Measurements from ENCODE around the gene ZNF534. TPM values are rescaled to one million over a fixed set of nuclear protein-coding genes. Genes with fewer than 3 reads are reported as not detected.
"Not testable (repeated sequence)": the region's sequence is repeated elsewhere in the genome, so short reads cannot be mapped to it uniquely, and the experiment has no call there.

Gene ZNF534
- total and polyA plus RNA-seq, 2 experiments from 2014 or later = 0.57 TPM; not detected in 1

DNA sequence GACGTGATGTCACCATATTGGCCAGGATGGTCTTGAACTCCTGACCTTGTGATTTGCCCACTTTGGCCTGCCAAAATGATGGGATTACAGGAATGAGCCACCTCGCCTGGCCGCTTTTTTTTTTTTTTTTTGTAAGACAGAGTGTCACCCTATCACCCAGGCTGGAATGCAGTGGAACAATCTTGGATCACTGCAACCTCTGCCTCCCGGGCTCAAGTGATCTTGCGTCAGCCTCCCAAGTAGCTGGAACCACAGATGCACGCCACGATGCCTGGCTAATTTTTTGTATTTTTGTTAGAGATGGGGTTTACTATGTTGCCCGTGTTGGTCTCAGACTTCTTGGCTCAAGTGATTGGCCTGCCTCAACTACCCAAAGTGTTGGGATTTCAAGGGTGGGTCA, 69.6 kb downstream of the ZNF534 start:
- WGBS (ENCODE audit: low lambda C conversion rate, missing lambda C conversion rate) = 95% methylated on average over 8 of the region's 8 CpGs
- no peaks in the 10 kb centered on the region for H3K9me3 ChIP-seq (ENCODE audit: low read depth)

DNA sequence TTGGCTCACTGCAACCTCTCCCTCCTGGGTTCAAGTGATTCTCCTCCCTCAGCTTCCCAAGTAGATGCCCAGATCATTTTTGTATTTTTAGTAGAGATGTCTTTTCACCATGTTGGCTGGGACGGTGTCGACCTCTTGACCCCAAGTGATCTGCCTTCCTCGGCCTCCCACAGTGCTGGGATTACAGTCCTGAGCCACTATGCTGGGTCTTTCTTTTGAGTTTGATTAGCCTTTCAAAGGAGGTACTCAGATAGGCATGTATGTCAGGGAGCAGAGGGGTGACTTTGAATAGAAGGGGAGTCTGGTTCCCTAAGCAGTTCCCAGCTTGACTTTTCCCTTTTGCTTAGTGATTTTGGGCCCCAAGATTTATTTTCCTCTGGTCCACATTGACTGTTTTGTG, 71.5 kb downstream of the ZNF534 start:
- not testable (repeated sequence) for DNase-seq (ENCODE audit: low spot score); H3K9me3 ChIP-seq (ENCODE audit: low read depth); H4K20me1 ChIP-seq (ENCODE audit: insufficient read depth, poor library complexity, severe bottlenecking); H3K4me3 ChIP-seq; H3K79me2 ChIP-seq; H3K36me3 ChIP-seq (replicated peaks; ENCODE audit: insufficient read depth, low read depth); H3K27ac ChIP-seq; H3K4me2 ChIP-seq; H3K9me2 ChIP-seq (replicated peaks; ENCODE audit: insufficient read depth); H3K27me3 ChIP-seq; H2AFZ ChIP-seq; H3K4me1 ChIP-seq (ENCODE audit: insufficient read depth)
- 26% methylated on average over 3 of the region's 3 CpGs for WGBS (ENCODE audit: low lambda C conversion rate, missing lambda C conversion rate)

More for the DNA sequence above, 69.6 kb downstream of the ZNF534 start:
- Histone ChIP-seq H3K4me2 (no peak overlapping the region), H4K20me1 (ENCODE audit: insufficient read depth, poor library complexity, severe bottlenecking) (no peaks in the 10 kb centered on the region), H3K9me2 (replicated peaks; ENCODE audit: insufficient read depth) (no peaks in the 10 kb centered on the region), H2AFZ (no peak overlapping the region), H3K79me2 (no peaks in the 10 kb centered on the region), H3K4me1 (ENCODE audit: insufficient read depth) (no peaks in the 10 kb centered on the region), H3K4me3 (no peak overlapping the region), H3K27ac (no peak overlapping the region), H3K27me3 (no peaks in the 10 kb centered on the region), H3K36me3 (replicated peaks; ENCODE audit: insufficient read depth, low read depth) (no peaks in the 10 kb centered on the region)
- TF ChIP-seq EZH2 (IDR thresholded peaks at IDR 0.05; ENCODE audit: borderline replicate concordance) (no peak), EZH2phosphoT487 (IDR thresholded peaks at IDR 0.05; ENCODE audit: low read depth, severe bottlenecking, unreplicated experiment) (no peak)
- TF ChIP-seq, protein P1, sequence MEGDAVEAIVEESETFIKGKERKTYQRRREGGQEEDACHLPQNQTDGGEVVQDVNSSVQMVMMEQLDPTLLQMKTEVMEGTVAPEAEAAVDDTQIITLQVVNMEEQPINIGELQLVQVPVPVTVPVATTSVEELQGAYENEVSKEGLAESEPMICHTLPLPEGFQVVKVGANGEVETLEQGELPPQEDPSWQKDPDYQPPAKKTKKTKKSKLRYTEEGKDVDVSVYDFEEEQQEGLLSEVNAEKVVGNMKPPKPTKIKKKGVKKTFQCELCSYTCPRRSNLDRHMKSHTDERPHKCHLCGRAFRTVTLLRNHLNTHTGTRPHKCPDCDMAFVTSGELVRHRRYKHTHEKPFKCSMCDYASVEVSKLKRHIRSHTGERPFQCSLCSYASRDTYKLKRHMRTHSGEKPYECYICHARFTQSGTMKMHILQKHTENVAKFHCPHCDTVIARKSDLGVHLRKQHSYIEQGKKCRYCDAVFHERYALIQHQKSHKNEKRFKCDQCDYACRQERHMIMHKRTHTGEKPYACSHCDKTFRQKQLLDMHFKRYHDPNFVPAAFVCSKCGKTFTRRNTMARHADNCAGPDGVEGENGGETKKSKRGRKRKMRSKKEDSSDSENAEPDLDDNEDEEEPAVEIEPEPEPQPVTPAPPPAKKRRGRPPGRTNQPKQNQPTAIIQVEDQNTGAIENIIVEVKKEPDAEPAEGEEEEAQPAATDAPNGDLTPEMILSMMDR (IDR thresholded peaks at IDR 0.05; ENCODE audit: poor library complexity) = no peak
- no peak for DNase-seq (ENCODE audit: low spot score)

DNA sequence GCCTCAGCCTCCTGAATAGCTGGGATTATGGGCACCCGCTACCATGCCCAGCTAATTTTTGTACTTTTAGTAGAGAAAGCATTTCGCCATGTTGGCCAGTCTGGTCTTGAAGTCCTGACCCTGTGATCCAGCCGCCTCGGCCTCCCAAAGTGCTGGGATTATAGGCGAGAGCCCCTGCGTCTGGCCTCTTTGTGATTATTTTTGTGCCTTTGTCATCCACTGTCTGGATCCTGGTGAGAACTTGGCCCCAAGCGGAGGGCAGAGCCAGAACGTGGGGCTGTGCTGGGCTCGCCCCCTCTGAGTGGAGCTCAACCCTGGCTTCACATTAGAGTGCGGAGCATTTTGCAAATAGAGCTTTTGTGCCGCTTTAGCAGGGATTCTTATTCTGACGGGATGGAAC, 72.0 kb downstream of the ZNF534 start:
- H2AFZ ChIP-seq; H3K9me3 ChIP-seq (ENCODE audit: low read depth); H3K4me3 ChIP-seq; H4K20me1 ChIP-seq (ENCODE audit: insufficient read depth, poor library complexity, severe bottlenecking); H3K4me2 ChIP-seq; DNase-seq (ENCODE audit: low spot score); H3K79me2 ChIP-seq; H3K27me3 ChIP-seq; H3K27ac ChIP-seq; H3K36me3 ChIP-seq (replicated peaks; ENCODE audit: insufficient read depth, low read depth); H3K4me1 ChIP-seq (ENCODE audit: insufficient read depth); H3K9me2 ChIP-seq (replicated peaks; ENCODE audit: insufficient read depth): not testable (repeated sequence)
- WGBS (ENCODE audit: low lambda C conversion rate, missing lambda C conversion rate) = 81% methylated on average over 12 of the region's 12 CpGs

Small RNA genes within 50 kb of the gene (small RNA-seq; reads per million reads assigned to genes)
- gene AC010332.1 = not detected

Other genes starting within 250 kb of the ZNF534 start
- gene PPP2R1A, start 239.1 kb upstream of the ZNF534 start, total RNA-seq = 171 and 181 TPM in 2 replicates
- gene PPP2R1A, start 239.1 kb upstream of the ZNF534 start, polyA plus RNA-seq = 283 and 304 TPM in 2 replicates
- gene ZNF766, start 159.6 kb upstream of the ZNF534 start, total RNA-seq = 8.3 and 11.4 TPM in 2 replicates
- gene ZNF766, start 159.6 kb upstream of the ZNF534 start, polyA plus RNA-seq = 11.6 and 13.1 TPM in 2 replicates
- 8.7 and 10.5 TPM in 2 replicates for gene ZNF480, start 132.0 kb upstream of the ZNF534 start, total RNA-seq
- gene ZNF480, start 132.0 kb upstream of the ZNF534 start, polyA plus RNA-seq = 16.1 and 17.9 TPM in 2 replicates
- 4.1 and 5.7 TPM in 2 replicates for gene ZNF610, start 92.9 kb upstream of the ZNF534 start, total RNA-seq
- gene ZNF610, start 92.9 kb upstream of the ZNF534 start, polyA plus RNA-seq = 4.7 and 5.3 TPM in 2 replicates
- gene ZNF880, start 59.2 kb upstream of the ZNF534 start, total RNA-seq = 24.9 and 30.7 TPM in 2 replicates
- gene ZNF880, start 59.2 kb upstream of the ZNF534 start, polyA plus RNA-seq = 28.7 and 36.9 TPM in 2 replicates
- 17.9 and 22.2 TPM in 2 replicates for gene ZNF528, start 31.3 kb upstream of the ZNF534 start, total RNA-seq
- 12.4 and 17.0 TPM in 2 replicates for gene ZNF528, start 31.3 kb upstream of the ZNF534 start, polyA plus RNA-seq
- 0.16 and 0.97 TPM in 2 replicates for gene ZNF578, start 24.4 kb downstream of the ZNF534 start, total RNA-seq
- gene ZNF578, start 24.4 kb downstream of the ZNF534 start, polyA plus RNA-seq = 0.12 and 0.16 TPM in 2 replicates
- 15.7 and 25.7 TPM in 2 replicates for gene ZNF808, start 98.5 kb downstream of the ZNF534 start, total RNA-seq
- 2.2 and 2.7 TPM in 2 replicates for gene ZNF808, start 98.5 kb downstream of the ZNF534 start, polyA plus RNA-seq
- 15.2 TPM in 2 replicates for gene ZNF701, start 141.1 kb downstream of the ZNF534 start, total RNA-seq
- gene ZNF701, start 141.1 kb downstream of the ZNF534 start, polyA plus RNA-seq = 5.3 and 9.3 TPM in 2 replicates
- gene ZNF83, start 209.2 kb downstream of the ZNF534 start, total RNA-seq = 48.6 and 55.8 TPM in 2 replicates
- gene ZNF83, start 209.2 kb downstream of the ZNF534 start, polyA plus RNA-seq = 32.6 and 42.9 TPM in 2 replicates